Measurements from ENCODE around the gene MED15. TPM values are rescaled to one million over a fixed set of nuclear protein-coding genes. Genes with fewer than 3 reads are reported as not detected.

MED15 gene
- total and polyA plus RNA-seq, 2 of the 4 experiments (the other 2 are of a cell fraction) = 19.0 to 68.8 TPM

GRCh38 chr22:20459862-20460261 lies 47.5 kb upstream of the MED15 start:
- intact Hi-C loops (cut with micrococcal nuclease) = loop anchor here (5.0 kb wide), 2 partner anchors 37 to 303 kb away; partner anchors contain the start of gene KLHL22
- Histone ChIP-seq H3K4me2 (ENCODE audit: low read depth, low read length) (no peak overlapping the region), H3K79me1 (ENCODE audit: low read depth in 1 of 2, low read length in 2 of 2) (peaks cover 0 to 18% of the 10 kb centered on the region in 2 experiments; a peak in 2 of 4 replicates), H3K23ac (ENCODE audit: low read depth, low read length) (no peak overlapping the region), H3K9me1 (ENCODE audit: insufficient read depth, low read length) (no peaks in the 10 kb centered on the region), H3K18ac (ENCODE audit: low read depth, low read length) (no peak overlapping the region), H4K8ac (ENCODE audit: low read depth in 2 of 2, low read length in 2 of 2) (no peak overlapping the region), H3K27ac (ENCODE audit: insufficient read depth, low read length) (no peak overlapping the region), H3K9ac (ENCODE audit: low read depth, low read length) (no peak overlapping the region), H2BK15ac (ENCODE audit: low read depth, low read length) (no peak overlapping the region), H3K27me3 (ENCODE audit: control insufficient read depth, insufficient read depth, low read length) (no peaks in the 10 kb centered on the region), H4K91ac (ENCODE audit: insufficient read depth, low read depth, low read length) (no peak overlapping the region), H4K5ac (ENCODE audit: low read depth, low read length) (no peak overlapping the region), H3K4me1 (ENCODE audit: control insufficient read depth, insufficient read depth, low read length) (peaks cover 5% of the 10 kb centered on the region), H3K36me3 (ENCODE audit: control insufficient read depth, insufficient read depth, low read length) (peaks cover 37% of the 10 kb centered on the region), H2AFZ (replicated peaks; ENCODE audit: low read length, poor library complexity) (no peak overlapping the region), H3K9me3 (ENCODE audit: control insufficient read depth, insufficient read depth, low read length) (no peaks in the 10 kb centered on the region), H4K20me1 (ENCODE audit: insufficient read depth, low read length) (no peaks in the 10 kb centered on the region), H2AK5ac (ENCODE audit: low read depth, low read length) (no peak overlapping the region), H3K56ac (ENCODE audit: extremely low read depth, insufficient read depth, low read length) (no peak overlapping the region), H2BK20ac (ENCODE audit: low read depth, low read length) (no peak overlapping the region), H2AK9ac (replicated peaks; ENCODE audit: low read depth, low read length, poor library complexity) (no peak overlapping the region), H3K4ac (ENCODE audit: low read depth, low read length) (no peak overlapping the region), H2BK120ac (ENCODE audit: low read depth, low read length) (no peak overlapping the region), H3K4me3 (ENCODE audit: insufficient read depth, low read depth, low read length) (no peak overlapping the region), H3K14ac (replicated peaks; ENCODE audit: low read depth, low read length) (no peak overlapping the region), H2BK5ac (ENCODE audit: low read depth, low read length, poor library complexity, severe bottlenecking) (no peak overlapping the region)
- in situ Hi-C loops (cut with MboI; ENCODE audit: low sequenced_read_pairs) = loop anchor here (10.0 kb wide), 3 partner anchors 45 to 305 kb away; partner anchors contain the start of genes CCDC188 and ZNF74
- dilution Hi-C loops (cut with HindIII; ENCODE audit: low sequenced_read_pairs, unreplicated experiment) = no loop called here
- TF ChIP-seq MXI1 (IDR thresholded peaks at IDR 0.05; ENCODE audit: borderline replicate concordance, low read depth, low read length) (no peak), CTCF (conservative IDR thresholded peaks at IDR 0.05; ENCODE audit: low read depth, low read length) (no peak), MAZ (IDR thresholded peaks at IDR 0.05; ENCODE audit: borderline replicate concordance, low read depth, low read length) (no peak), USF2 (IDR thresholded peaks at IDR 0.05; ENCODE audit: low read depth, low read length) (no peak), NFE2L2 (IDR thresholded peaks at IDR 0.05; ENCODE audit: low read depth, low read length) (no peak), POLR2A (IDR thresholded peaks at IDR 0.05; ENCODE audit: low read depth, low read length) (no peak), RFX5 (IDR thresholded peaks at IDR 0.05; ENCODE audit: low read depth, low read length) (no peak), CHD1 (IDR thresholded peaks at IDR 0.05; ENCODE audit: low read depth, low read length) (no peak), FOS (IDR thresholded peaks at IDR 0.05; ENCODE audit: low read depth, low read length) (no peak), BHLHE40 (IDR thresholded peaks at IDR 0.05; ENCODE audit: low read depth, low read length) (no peak), RCOR1 (IDR thresholded peaks at IDR 0.05; ENCODE audit: insufficient replicate concordance, low read length) (no peak), CEBPB (IDR thresholded peaks at IDR 0.05; ENCODE audit: low read depth, low read length) (no peak), ELK1 (IDR thresholded peaks at IDR 0.05; ENCODE audit: borderline replicate concordance, low read depth, low read length) (no peak), MAFK (IDR thresholded peaks at IDR 0.05; ENCODE audit: low read depth, low read length) (no peak), RAD21 (IDR thresholded peaks at IDR 0.05; ENCODE audit: low read length) (no peak), SMC3 (IDR thresholded peaks at IDR 0.05; ENCODE audit: low read depth, low read length) (no peak)
- POLR2A ChIA-PET (ENCODE audit: unreplicated experiment) = no interaction called here
- ATAC-seq (ENCODE audit: low read depth) (no peak), DNase-seq (no peak)
- CTCF ChIA-PET = no interaction called here
- BruUV-seq (replicated peaks) = no TSS peak
- 89% methylated on average over 2 of the region's 4 CpGs; no CpG with 5 or more reads in 1 of the 2 experiments for WGBS, 2 experiments (ENCODE audit: extremely low coverage in 2 of 2, insufficient read length in 1 of 2)

All from IMR-90 (cell line).